HEK293 (cell line): Measurements from ENCODE around the gene LMOD3.

Experiments
- CTCF ChIA-PET: fragments of 350-600 bp; formaldehyde crosslinking; extraction: SDS; loops from one replicate; lab custom pipeline; 2021; ENCODE audit warnings: antibody characterized with exemption; lab: Yijun Ruan, JAX
- POLR2A ChIA-PET: fragments of 300-600 bp; formaldehyde crosslinking; extraction: SDS; loops from one replicate; lab custom pipeline; 2020; ENCODE audit warnings: antibody characterized with exemption, inconsistent platforms; lab: Yijun Ruan, JAX
- H3K27ac ChIP-seq: fragments of 200-500 bp; sonication (Bioruptor generic); 2 replicates; pipeline ENCODE4 v1.5.1; 2014; ENCODE audit warnings: low read depth, low read length, control low read depth, inconsistent platforms; ENCODE audit errors: extremely low read depth
- H3K36me3 ChIP-seq, 2 experiments: fragments of 200-500 bp in 1 of 2; sonication (Bioruptor generic) in 1 of 2; 1 replicate in 1 of 2; 2 replicates in 1 of 2; pipeline ENCODE4 v1.5.1; 2014 to 2017; ENCODE audit warnings: inconsistent platforms in 2 of 2, low read length in 2 of 2; ENCODE audit not compliant: control insufficient read depth in 2 of 2, insufficient read depth in 1 of 2
- H3K4me1 ChIP-seq: fragments of 200-500 bp; sonication (Bioruptor generic); 2 replicates; pipeline ENCODE4 v1.5.1; 2014; ENCODE audit warnings: mild to moderate bottlenecking, low read length, inconsistent platforms; ENCODE audit not compliant: control insufficient read depth, insufficient read depth
- H3K4me3 ChIP-seq: 2 replicates; pipeline ENCODE4 v1.5.1; 2011; ENCODE audit warnings: low read depth, mild to moderate bottlenecking, control low read depth, low read length, moderate library complexity
- H3K9me3 ChIP-seq: fragments of 200-500 bp; sonication (Bioruptor generic); 2 replicates; pipeline ENCODE4 v1.5.1; 2014; ENCODE audit warnings: low read depth, low read length, inconsistent platforms; ENCODE audit not compliant: control insufficient read depth, insufficient read depth
- GLIS1 ChIP-seq: fragments of 450-650 bp; formaldehyde crosslinking; IDR thresholded peaks from 2 replicates; pipeline ENCODE4 v1.5.1; 2016; ENCODE audit warnings: missing biosample characterization, missing genetic modification characterization
- TCF7L2 ChIP-seq: IDR thresholded peaks from 2 replicates; pipeline ENCODE4 v1.6.1; 2011; ENCODE audit warnings: low read depth, mild to moderate bottlenecking, inconsistent platforms, low read length, moderate library complexity, borderline replicate concordance
- ZBTB20 ChIP-seq: fragments of 450-650 bp; formaldehyde crosslinking; IDR thresholded peaks from 2 replicates; pipeline ENCODE4 v1.5.1; 2016; ENCODE audit warnings: missing biosample characterization, missing genetic modification characterization
- ZBTB21 ChIP-seq: fragments of 450-650 bp; formaldehyde crosslinking; IDR thresholded peaks from 2 replicates; pipeline ENCODE4 v1.5.1; 2017; ENCODE audit warnings: missing biosample characterization, missing genetic modification characterization
- ZBTB6 ChIP-seq: fragments of 450-650 bp; formaldehyde crosslinking; IDR thresholded peaks from 2 replicates; pipeline ENCODE4 v1.5.1; 2017; ENCODE audit warnings: missing biosample characterization, missing genetic modification characterization
- ZNF157 ChIP-seq: fragments of 450-650 bp; formaldehyde crosslinking; IDR thresholded peaks from 2 replicates; pipeline ENCODE4 v1.5.1; 2016; ENCODE audit warnings: missing biosample characterization, missing genetic modification characterization
- ZNF169 ChIP-seq: fragments of 450-650 bp; formaldehyde crosslinking; IDR thresholded peaks from 2 replicates; pipeline ENCODE4 v1.5.1; 2016; ENCODE audit warnings: missing biosample characterization, missing genetic modification characterization
- ZNF184 ChIP-seq: fragments of 450-650 bp; IDR thresholded peaks from 2 replicates; pipeline ENCODE4 v1.5.1; 2018; ENCODE audit warnings: missing biosample characterization, mild to moderate bottlenecking, missing genetic modification characterization
- ZNF335 ChIP-seq: fragments of 450-650 bp; formaldehyde crosslinking; conservative IDR thresholded peaks from 2 replicates; pipeline ENCODE4 v1.5.1; 2016; ENCODE audit warnings: missing biosample characterization, missing genetic modification characterization
- ZNF341 ChIP-seq: fragments of 450-650 bp; formaldehyde crosslinking; IDR thresholded peaks from 2 replicates; pipeline ENCODE4; 2016; ENCODE audit warnings: low read depth, missing biosample characterization, missing genetic modification characterization
- ZNF37A ChIP-seq: fragments of 450-650 bp; IDR thresholded peaks from 2 replicates; pipeline ENCODE4 v1.5.1; 2018; ENCODE audit warnings: missing biosample characterization, missing genetic modification characterization
- ZNF449 ChIP-seq: fragments of 450-650 bp; formaldehyde crosslinking; IDR thresholded peaks from 2 replicates; pipeline ENCODE4 v1.5.1; 2017; ENCODE audit warnings: missing biosample characterization, mild to moderate bottlenecking, missing genetic modification characterization, moderate library complexity
- ZNF658 ChIP-seq: fragments of 450-650 bp; formaldehyde crosslinking; IDR thresholded peaks from 2 replicates; pipeline ENCODE4; 2016; ENCODE audit warnings: missing biosample characterization, missing genetic modification characterization
- ZXDB ChIP-seq: fragments of 450-650 bp; formaldehyde crosslinking; IDR thresholded peaks from 2 replicates; pipeline ENCODE4 v1.5.1; 2016; ENCODE audit warnings: missing biosample characterization, missing genetic modification characterization
- TF ChIP-seq, protein P1 (sequence below): fragments of 450-650 bp; formaldehyde crosslinking; conservative IDR thresholded peaks from 2 replicates; pipeline ENCODE4 v1.5.1; 2016; ENCODE audit warnings: low read depth, missing biosample characterization, missing genetic modification characterization
- TF ChIP-seq, protein P2 (sequence below): fragments of 450-650 bp; IDR thresholded peaks from 2 replicates; pipeline ENCODE4 v1.5.1; 2018; ENCODE audit warnings: missing biosample characterization, missing genetic modification characterization

LMOD3 gene

DNA sequence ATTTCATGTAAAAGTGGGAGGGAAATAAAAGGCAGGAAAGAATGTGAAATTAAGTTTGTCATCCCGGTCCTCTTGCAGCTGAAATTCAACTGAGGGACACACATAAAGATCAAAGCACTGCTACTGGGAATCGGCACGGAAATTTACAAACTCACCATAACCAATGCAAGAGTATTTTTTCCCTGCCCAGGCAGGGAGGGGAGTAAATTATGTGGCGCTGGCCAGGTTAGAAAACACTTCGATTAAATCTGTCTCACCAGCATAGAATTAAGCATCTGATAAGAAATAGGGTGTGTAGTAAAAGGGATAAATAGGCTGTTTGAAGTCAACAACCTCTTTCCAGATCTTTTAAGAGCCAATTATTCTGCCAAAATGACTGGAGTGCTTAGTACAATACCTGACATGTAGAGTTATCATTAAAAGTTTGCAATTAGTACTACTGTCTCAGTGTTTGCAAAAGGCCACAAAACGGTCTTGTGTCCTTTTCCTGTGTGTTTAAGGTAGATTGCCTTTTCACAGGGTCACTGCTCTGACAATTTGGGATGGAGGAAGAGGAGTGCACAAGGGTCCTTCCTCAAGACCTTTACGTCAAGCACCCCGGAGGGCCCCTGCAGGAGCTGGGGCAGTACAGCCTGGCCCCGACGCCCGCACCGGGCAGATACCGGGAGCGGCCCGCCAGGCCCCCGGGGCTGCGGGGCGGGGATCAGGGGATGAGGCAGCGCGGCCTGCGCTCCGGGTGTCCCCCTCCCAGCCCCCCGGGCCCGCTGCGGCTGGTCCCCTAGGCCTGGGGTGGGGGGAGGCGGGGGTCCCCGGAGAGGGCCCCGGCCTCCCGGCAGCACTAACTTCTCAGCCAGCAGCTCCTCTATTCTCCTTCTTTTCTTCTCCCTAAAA, 42.9 kb downstream of the LMOD3 start:
- no peak for TF ChIP-seq ZBTB21
- no peak for TF ChIP-seq ZBTB6
- TF ChIP-seq ZNF169: no peak
- no peak for TF ChIP-seq ZNF157 (tag by site-specific recombination)
- TF ChIP-seq ZXDB (tag by site-specific recombination): no peak
- peak; percentile 66 for TF ChIP-seq ZBTB20 (tag by site-specific recombination)
- TF ChIP-seq, protein P1, sequence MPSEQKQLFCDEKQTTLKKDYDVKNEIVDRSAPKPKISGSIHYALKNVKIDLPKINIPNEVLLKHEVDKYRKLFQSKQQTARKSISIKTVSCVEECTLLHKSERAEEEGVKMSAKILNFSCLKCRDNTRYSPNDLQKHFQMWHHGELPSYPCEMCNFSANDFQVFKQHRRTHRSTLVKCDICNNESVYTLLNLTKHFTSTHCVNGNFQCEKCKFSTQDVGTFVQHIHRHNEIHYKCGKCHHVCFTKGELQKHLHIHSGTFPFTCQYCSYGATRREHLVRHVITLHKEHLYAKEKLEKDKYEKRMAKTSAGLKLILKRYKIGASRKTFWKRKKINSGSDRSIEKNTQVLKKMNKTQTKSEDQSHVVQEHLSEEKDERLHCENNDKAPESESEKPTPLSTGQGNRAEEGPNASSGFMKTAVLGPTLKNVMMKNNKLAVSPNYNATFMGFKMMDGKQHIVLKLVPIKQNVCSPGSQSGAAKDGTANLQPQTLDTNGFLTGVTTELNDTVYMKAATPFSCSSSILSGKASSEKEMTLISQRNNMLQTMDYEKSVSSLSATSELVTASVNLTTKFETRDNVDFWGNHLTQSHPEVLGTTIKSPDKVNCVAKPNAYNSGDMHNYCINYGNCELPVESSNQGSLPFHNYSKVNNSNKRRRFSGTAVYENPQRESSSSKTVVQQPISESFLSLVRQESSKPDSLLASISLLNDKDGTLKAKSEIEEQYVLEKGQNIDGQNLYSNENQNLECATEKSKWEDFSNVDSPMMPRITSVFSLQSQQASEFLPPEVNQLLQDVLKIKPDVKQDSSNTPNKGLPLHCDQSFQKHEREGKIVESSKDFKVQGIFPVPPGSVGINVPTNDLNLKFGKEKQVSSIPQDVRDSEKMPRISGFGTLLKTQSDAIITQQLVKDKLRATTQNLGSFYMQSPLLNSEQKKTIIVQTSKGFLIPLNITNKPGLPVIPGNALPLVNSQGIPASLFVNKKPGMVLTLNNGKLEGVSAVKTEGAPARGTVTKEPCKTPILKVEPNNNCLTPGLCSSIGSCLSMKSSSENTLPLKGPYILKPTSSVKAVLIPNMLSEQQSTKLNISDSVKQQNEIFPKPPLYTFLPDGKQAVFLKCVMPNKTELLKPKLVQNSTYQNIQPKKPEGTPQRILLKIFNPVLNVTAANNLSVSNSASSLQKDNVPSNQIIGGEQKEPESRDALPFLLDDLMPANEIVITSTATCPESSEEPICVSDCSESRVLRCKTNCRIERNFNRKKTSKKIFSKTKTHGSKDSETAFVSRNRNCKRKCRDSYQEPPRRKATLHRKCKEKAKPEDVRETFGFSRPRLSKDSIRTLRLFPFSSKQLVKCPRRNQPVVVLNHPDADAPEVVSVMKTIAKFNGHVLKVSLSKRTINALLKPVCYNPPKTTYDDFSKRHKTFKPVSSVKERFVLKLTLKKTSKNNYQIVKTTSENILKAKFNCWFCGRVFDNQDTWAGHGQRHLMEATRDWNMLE (tag by site-specific recombination): no peak
- TF ChIP-seq ZNF341 (tag by site-specific recombination): no peak
- peak; percentile 90 for TF ChIP-seq ZNF449 (tag by site-specific recombination)
- no peak for TF ChIP-seq ZNF184 (tag by site-specific recombination)
- peak; percentile 73 for TF ChIP-seq ZNF335 (tag by site-specific recombination)
- 0 out of 2 replicates have a peak, but pooled peaks have one; percentile 23 for TF ChIP-seq TCF7L2
- TF ChIP-seq ZNF658 (tag by site-specific recombination): no peak
- TF ChIP-seq GLIS1 (tag by site-specific recombination): no peak
- TF ChIP-seq ZNF37A (tag by site-specific recombination): no peak
- TF ChIP-seq, protein P2, sequence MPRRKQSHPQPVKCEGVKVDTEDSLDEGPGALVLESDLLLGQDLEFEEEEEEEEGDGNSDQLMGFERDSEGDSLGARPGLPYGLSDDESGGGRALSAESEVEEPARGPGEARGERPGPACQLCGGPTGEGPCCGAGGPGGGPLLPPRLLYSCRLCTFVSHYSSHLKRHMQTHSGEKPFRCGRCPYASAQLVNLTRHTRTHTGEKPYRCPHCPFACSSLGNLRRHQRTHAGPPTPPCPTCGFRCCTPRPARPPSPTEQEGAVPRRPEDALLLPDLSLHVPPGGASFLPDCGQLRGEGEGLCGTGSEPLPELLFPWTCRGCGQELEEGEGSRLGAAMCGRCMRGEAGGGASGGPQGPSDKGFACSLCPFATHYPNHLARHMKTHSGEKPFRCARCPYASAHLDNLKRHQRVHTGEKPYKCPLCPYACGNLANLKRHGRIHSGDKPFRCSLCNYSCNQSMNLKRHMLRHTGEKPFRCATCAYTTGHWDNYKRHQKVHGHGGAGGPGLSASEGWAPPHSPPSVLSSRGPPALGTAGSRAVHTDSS: peak; percentile 49; the same call in 1 of the 2 replicates
- ChIA-PET POLR2A (interaction anchor here (1.5 kb wide), 1 partner anchor 27 kb away, joined by 3 read pairs; the partner anchor contains the start of gene TMF1), CTCF (no interaction called here)
- Histone ChIP-seq H3K9me3 (no peaks in the 10 kb centered on the region), H3K36me3 (peaks cover 4 to 8% of the 10 kb centered on the region in 2 experiments; a peak in 2 of 3 replicates), H3K4me3 (peak overlapping the region; percentile 68), H3K27ac (peak overlapping the region; percentile 58; the same call in 1 of the 2 replicates), H3K4me1 (peaks cover 7% of the 10 kb centered on the region)
